NT2/D1 (cell line): Measurements from ENCODE around the gene ATP13A5.

Experiments
- SUZ12 ChIP-seq: IDR thresholded peaks from 2 replicates; pipeline ENCODE4 v1.6.1; 2011; ENCODE audit not compliant: insufficient read length, insufficient read depth; ENCODE audit errors: extremely low read depth
- YY1 ChIP-seq: IDR thresholded peaks from 2 replicates; pipeline ENCODE4 v1.6.1; 2011; ENCODE audit not compliant: insufficient read length, insufficient read depth
- ZNF274 ChIP-seq: IDR thresholded peaks from 2 replicates; pipeline ENCODE4 v1.6.1; 2011; ENCODE audit warnings: mild to moderate bottlenecking, low read depth, low read length

DNA sequence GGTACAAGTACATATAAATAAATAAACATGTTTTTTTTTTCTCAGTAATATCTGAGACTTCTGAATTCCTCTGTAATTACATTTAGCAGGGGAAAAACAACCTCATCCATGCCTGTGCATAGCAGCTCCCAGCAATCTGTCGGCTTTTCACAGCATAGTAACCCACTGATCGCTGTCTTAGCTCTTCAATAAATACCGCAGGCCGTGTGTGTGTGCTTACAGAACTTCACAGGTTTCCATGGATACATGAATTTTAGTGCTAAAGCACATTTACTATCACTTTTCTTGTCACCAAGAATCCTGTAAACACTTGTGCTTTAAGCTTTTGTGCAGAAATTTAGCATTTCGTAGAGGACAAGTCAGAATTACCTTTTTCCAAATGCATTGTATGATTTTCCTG is 141.5 kb downstream of the ATP13A5 start:
- TF ChIP-seq ZNF274 (no peak), YY1 (no peak), SUZ12 (no peak)
